HG02840 (cell line): ENCODE data around the gene ANKLE1.

Experiments
- ATAC-seq: cut with Tn5 transposase; IDR thresholded peaks from one replicate; pipeline ENCODE4 v1.9.1; 2021; ENCODE audit warnings: mild to moderate bottlenecking, moderate library complexity, moderate number of reproducible peaks; ENCODE audit not compliant: unreplicated experiment, low FRiP score

Gene ANKLE1

GRCh38 chr19:17305216-17305516 lies 23.5 kb downstream of the ANKLE1 start:
- ATAC-seq, result no peak

- peak; percentile 57 for ATAC-seq
Observed at GRCh38 chr19:17305517-17306284, 24.0 kb downstream of the ANKLE1 start, which contains the start of gene MRPL34. MRPL34 (plus strand) TSS chr19:17305872; CDS start chr19:17305893, 21 bp downstream.

GRCh38 chr19:17306285-17306714 lies 24.6 kb downstream of the ANKLE1 start:
- ATAC-seq, result no peak

GRCh38 chr19:17307876-17308377 lies 26.2 kb downstream of the ANKLE1 start:
- no peak for ATAC-seq

- peak; percentile 62 for ATAC-seq
Observed at GRCh38 chr19:17309198-17309964, 27.7 kb downstream of the ANKLE1 start, which contains the start of gene DDA1. DDA1 (plus strand) TSS chr19:17309563; CDS start chr19:17309655, 92 bp downstream.

GRCh38 chr19:17309965-17310461 lies 28.3 kb downstream of the ANKLE1 start:
- no peak for ATAC-seq

GRCh38 chr19:17311455-17312188 lies 29.9 kb downstream of the ANKLE1 start:
- no peak for ATAC-seq

- no peak for ATAC-seq
Observed at GRCh38 chr19:17312189-17313113, 30.8 kb downstream of the ANKLE1 start.

GRCh38 chr19:17314007-17314593 lies 32.4 kb downstream of the ANKLE1 start:
- no peak for ATAC-seq

GRCh38 chr19:17318966-17319365 lies 37.3 kb downstream of the ANKLE1 start:
- no peak for ATAC-seq

- ATAC-seq, result no peak
Observed at GRCh38 chr19:17319473-17320238, 38.0 kb downstream of the ANKLE1 start.

- no peak for ATAC-seq
Observed at GRCh38 chr19:17320435-17320834, 38.7 kb downstream of the ANKLE1 start.

GRCh38 chr19:17321655-17322489 lies 40.2 kb downstream of the ANKLE1 start:
- no peak for ATAC-seq

GRCh38 chr19:17322854-17323253 lies 41.2 kb downstream of the ANKLE1 start:
- no peak for ATAC-seq

- no peak for ATAC-seq
Observed at GRCh38 chr19:17323300-17323963, 41.7 kb downstream of the ANKLE1 start.

GRCh38 chr19:17323964-17324332 lies 42.2 kb downstream of the ANKLE1 start:
- ATAC-seq, result no peak
